Trophoblast cell (in vitro differentiated cells and primary cell): ENCODE data around the gene CHCHD10.

Source experiments
- DNase-seq, 2 donors: peaks; one replicate each; pipeline ENCODE4 v3.0.0-alpha.2; 2016
- H2AFZ ChIP-seq: 2 replicates; pipeline ENCODE4 v1.6.1; 2013; ENCODE audit warnings: low read length, moderate library complexity, mild to moderate bottlenecking; ENCODE audit not compliant: insufficient read depth, poor library complexity
- H2AK5ac ChIP-seq: 2 replicates; pipeline ENCODE4 v1.6.1; 2013; ENCODE audit warnings: mild to moderate bottlenecking, low read length
- H2BK120ac ChIP-seq: 2 replicates; pipeline ENCODE4 v1.6.1; 2013; ENCODE audit warnings: low read length, mild to moderate bottlenecking, moderate library complexity; ENCODE audit not compliant: insufficient read depth, poor library complexity
- H2BK12ac ChIP-seq: 2 replicates; pipeline ENCODE4 v1.6.1; 2013; ENCODE audit warnings: mild to moderate bottlenecking, low read length, moderate library complexity
- H2BK5ac ChIP-seq: 2 replicates; pipeline ENCODE4 v1.6.1; 2013; ENCODE audit warnings: low read length, low read depth, moderate library complexity, mild to moderate bottlenecking; ENCODE audit not compliant: poor library complexity
- H3K14ac ChIP-seq: 2 replicates; pipeline ENCODE4 v1.6.1; 2013; ENCODE audit warnings: mild to moderate bottlenecking, low read length
- H3K18ac ChIP-seq: 2 replicates; pipeline ENCODE4 v1.6.1; 2013; ENCODE audit warnings: mild to moderate bottlenecking, low read length
- H3K23ac ChIP-seq: 2 replicates; pipeline ENCODE4 v1.6.1; 2013; ENCODE audit warnings: low read length
- H3K27ac ChIP-seq: 2 replicates; pipeline ENCODE4 v1.5.1; 2013; ENCODE audit warnings: low read depth, mild to moderate bottlenecking, inconsistent platforms, low read length, moderate library complexity
- H3K27me3 ChIP-seq: 2 replicates; pipeline ENCODE4 v1.6.1; 2013; ENCODE audit warnings: inconsistent platforms, mild to moderate bottlenecking, low read length, moderate library complexity; ENCODE audit not compliant: insufficient read depth
- H3K36me3 ChIP-seq, 2 experiments: 1 replicate in 1 of 2; 2 replicates in 1 of 2; pipeline ENCODE4 v1.6.1; 2013; ENCODE audit warnings: low read length in 2 of 2, mild to moderate bottlenecking in 2 of 2, moderate library complexity in 1 of 2; ENCODE audit not compliant: insufficient read depth in 2 of 2, control insufficient read depth in 1 of 2
- H3K4ac ChIP-seq: 2 replicates; pipeline ENCODE4 v1.6.1; 2013; ENCODE audit warnings: low read depth, mild to moderate bottlenecking, low read length, moderate library complexity
- H3K4me1 ChIP-seq, 2 experiments: 1 replicate in 1 of 2; 2 replicates in 1 of 2; pipeline ENCODE4 v1.6.1; 2013; ENCODE audit warnings: low read length in 2 of 2, mild to moderate bottlenecking in 2 of 2, moderate library complexity in 1 of 2; ENCODE audit not compliant: insufficient read depth in 2 of 2, control insufficient read depth in 1 of 2
- H3K4me2 ChIP-seq: 2 replicates; pipeline ENCODE4 v1.6.1; 2013; ENCODE audit warnings: inconsistent platforms, mild to moderate bottlenecking, low read length, moderate library complexity
- H3K4me3 ChIP-seq: 2 replicates; pipeline ENCODE4 v1.5.1; 2013; ENCODE audit warnings: mild to moderate bottlenecking, low read depth, low read length, inconsistent platforms
- H3K79me1 ChIP-seq: one replicate; pipeline ENCODE4 v1.6.1; 2013; ENCODE audit warnings: low read length
- H3K79me2 ChIP-seq: 2 replicates; pipeline ENCODE4 v1.6.1; 2013; ENCODE audit warnings: low read length, mild to moderate bottlenecking; ENCODE audit not compliant: control insufficient read depth, insufficient read depth, poor library complexity
- H3K9ac ChIP-seq: 2 replicates; pipeline ENCODE4 v1.6.1; 2013; ENCODE audit warnings: mild to moderate bottlenecking, low read length
- H3K9me3 ChIP-seq: 2 replicates; pipeline ENCODE4 v1.6.1; 2013; ENCODE audit warnings: low read depth, mild to moderate bottlenecking, control low read depth, inconsistent platforms, low read length; ENCODE audit not compliant: insufficient read depth
- H4K12ac ChIP-seq: 2 replicates; pipeline ENCODE4 v1.6.1; 2013; ENCODE audit warnings: low read depth, mild to moderate bottlenecking, low read length, moderate library complexity
- H4K8ac ChIP-seq: 2 replicates; pipeline ENCODE4 v1.6.1; 2013; ENCODE audit warnings: low read depth, mild to moderate bottlenecking, low read length, moderate library complexity
- H4K91ac ChIP-seq: one replicate; pipeline ENCODE4 v1.6.1; 2013; ENCODE audit warnings: low read depth, mild to moderate bottlenecking, low read length, moderate library complexity
- WGBS: extraction: QIAGEN DNeasy Blood & Tissue Kit; methylation state at CpG from one replicate; pipeline ENCODE4 v1.1.7; 2013; ENCODE audit warnings: missing lambda C conversion rate; ENCODE audit not compliant: insufficient read length, insufficient coverage; ENCODE audit errors: extremely low coverage; 5-methylcytosine and 5-hydroxymethylcytosine counted together

CHCHD10 gene

DNA sequence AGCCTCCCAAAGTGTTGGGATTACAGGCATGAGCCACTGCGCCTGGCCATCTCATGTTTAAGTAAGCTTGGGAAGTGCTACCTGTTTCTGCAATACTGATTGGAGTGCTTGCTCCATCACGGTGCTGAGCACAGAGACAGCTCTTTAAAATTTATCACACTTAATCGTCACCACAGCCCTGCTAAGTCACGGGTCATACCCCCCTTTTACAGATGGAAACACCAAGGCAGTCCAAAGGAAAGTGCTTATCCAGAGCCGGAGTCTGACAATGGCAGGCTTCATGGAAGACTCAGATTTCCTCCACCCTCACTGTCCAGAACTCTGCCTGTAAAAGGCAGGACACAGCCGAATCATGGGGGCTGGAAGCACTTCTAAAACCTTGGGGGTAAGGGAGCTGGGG lies 7.7 kb downstream of the CHCHD10 start:
- no peak overlapping the region for H3K14ac ChIP-seq
- H3K4me3 ChIP-seq: no peak overlapping the region
- no peaks in the 10 kb centered on the region for H3K79me2 ChIP-seq
- H4K91ac ChIP-seq: no peak overlapping the region
- H3K79me1 ChIP-seq: no peaks in the 10 kb centered on the region
- no peak overlapping the region for H2AK5ac ChIP-seq
- no peak overlapping the region for H3K4me2 ChIP-seq
- no peaks in the 10 kb centered on the region for H3K36me3 ChIP-seq
- H3K27me3 ChIP-seq: no peaks in the 10 kb centered on the region
- H3K27ac ChIP-seq: no peak overlapping the region
- H3K18ac ChIP-seq: no peak overlapping the region
- H3K9me3 ChIP-seq: peaks cover 1% of the 10 kb centered on the region
- H2BK120ac ChIP-seq: no peak overlapping the region
- WGBS: no CpG with 5 or more reads among the region's 6 CpGs
- H2BK12ac ChIP-seq: no peak overlapping the region
- DNase-seq: no peak
- no peak overlapping the region for H3K4ac ChIP-seq
- no peak overlapping the region for H2AFZ ChIP-seq
- H4K12ac ChIP-seq: no peak overlapping the region
- no peak overlapping the region for H2BK5ac ChIP-seq
- no peak overlapping the region for H3K23ac ChIP-seq
- H3K4me1 ChIP-seq: peaks cover 6% of the 10 kb centered on the region in 2 experiments
- no peak overlapping the region for H4K8ac ChIP-seq
- no peak overlapping the region for H3K9ac ChIP-seq

DNA sequence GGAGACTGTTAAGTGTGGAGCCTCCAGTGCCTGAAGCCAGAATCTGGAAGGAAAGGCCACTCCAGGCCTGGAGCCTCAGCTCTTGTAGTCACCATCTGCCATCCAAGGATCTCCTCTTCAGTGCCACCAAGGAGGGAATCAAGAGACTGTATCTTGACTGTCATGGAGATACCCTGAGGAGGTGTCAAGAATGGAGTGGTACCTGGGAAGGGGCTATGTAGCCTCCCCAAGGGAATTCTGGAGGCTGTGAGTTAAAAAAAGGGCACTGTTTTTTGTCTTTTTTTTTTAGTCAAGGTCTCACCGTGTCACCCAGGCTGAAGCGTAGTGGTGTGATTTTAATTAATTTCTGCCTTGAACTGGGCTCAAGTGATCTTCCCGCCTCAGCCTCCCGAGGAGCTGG lies 8.2 kb downstream of the CHCHD10 start:
- Histone ChIP-seq H3K9me3 (peaks cover 1% of the 10 kb centered on the region), H2AK5ac (no peak overlapping the region), H3K79me1 (no peaks in the 10 kb centered on the region), H2BK120ac (no peak overlapping the region), H4K12ac (no peak overlapping the region), H3K14ac (no peak overlapping the region), H3K4ac (no peak overlapping the region), H3K79me2 (no peaks in the 10 kb centered on the region), H3K27me3 (no peaks in the 10 kb centered on the region), H3K23ac (no peak overlapping the region), H3K36me3 (no peaks in the 10 kb centered on the region), H4K91ac (no peak overlapping the region), H3K9ac (no peak overlapping the region), H2BK12ac (no peak overlapping the region), H2AFZ (no peak overlapping the region), H2BK5ac (no peak overlapping the region), H3K18ac (no peak overlapping the region), H3K4me3 (no peak overlapping the region), H3K4me1 (peaks cover 6% of the 10 kb centered on the region in 2 experiments), H3K27ac (no peak overlapping the region), H4K8ac (no peak overlapping the region), H3K4me2 (no peak overlapping the region)
- DNase-seq: no peak
- WGBS: no CpG with 5 or more reads among the region's 4 CpGs

DNA sequence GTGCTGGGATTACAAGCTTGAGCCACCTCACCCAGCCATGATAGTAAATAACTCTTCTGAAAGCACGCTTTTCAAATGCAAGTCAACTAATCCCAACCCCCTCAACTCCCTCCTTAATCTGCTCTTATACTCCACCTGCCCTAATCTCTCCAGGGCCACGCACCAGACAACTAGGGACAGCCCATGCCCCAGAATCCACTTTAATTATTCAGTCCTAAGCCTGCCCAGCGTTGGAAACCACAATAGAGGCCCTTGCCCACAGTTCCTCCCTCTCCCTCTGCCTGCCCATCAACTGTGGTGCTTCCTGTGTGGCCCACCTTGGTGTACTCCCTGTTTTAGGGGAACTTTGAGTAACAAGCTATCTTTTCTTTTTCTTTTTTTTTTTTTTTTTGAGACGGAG lies 10.9 kb downstream of the CHCHD10 start:
- H4K12ac ChIP-seq: no peak overlapping the region
- no peaks in the 10 kb centered on the region for H3K36me3 ChIP-seq
- H4K91ac ChIP-seq: no peak overlapping the region
- no peak overlapping the region for H3K4me3 ChIP-seq
- no peak overlapping the region for H3K23ac ChIP-seq
- H3K79me2 ChIP-seq: no peaks in the 10 kb centered on the region
- no peak overlapping the region for H2BK5ac ChIP-seq
- no peak overlapping the region for H2AK5ac ChIP-seq
- no peak overlapping the region for H2BK12ac ChIP-seq
- no peak overlapping the region for H3K9ac ChIP-seq
- no peaks in the 10 kb centered on the region for H3K79me1 ChIP-seq
- no peak for DNase-seq
- no CpG with 5 or more reads among the region's 4 CpGs for WGBS
- no peak overlapping the region for H3K14ac ChIP-seq
- no peak overlapping the region for H2BK120ac ChIP-seq
- H3K4ac ChIP-seq: no peak overlapping the region
- H2AFZ ChIP-seq: no peak overlapping the region
- H3K27ac ChIP-seq: no peak overlapping the region
- H3K18ac ChIP-seq: no peak overlapping the region
- H3K9me3 ChIP-seq: peaks cover 3% of the 10 kb centered on the region
- H4K8ac ChIP-seq: no peak overlapping the region
- no peaks in the 10 kb centered on the region for H3K4me1 ChIP-seq
- H3K27me3 ChIP-seq: no peaks in the 10 kb centered on the region
- H3K4me2 ChIP-seq: no peak overlapping the region

DNA sequence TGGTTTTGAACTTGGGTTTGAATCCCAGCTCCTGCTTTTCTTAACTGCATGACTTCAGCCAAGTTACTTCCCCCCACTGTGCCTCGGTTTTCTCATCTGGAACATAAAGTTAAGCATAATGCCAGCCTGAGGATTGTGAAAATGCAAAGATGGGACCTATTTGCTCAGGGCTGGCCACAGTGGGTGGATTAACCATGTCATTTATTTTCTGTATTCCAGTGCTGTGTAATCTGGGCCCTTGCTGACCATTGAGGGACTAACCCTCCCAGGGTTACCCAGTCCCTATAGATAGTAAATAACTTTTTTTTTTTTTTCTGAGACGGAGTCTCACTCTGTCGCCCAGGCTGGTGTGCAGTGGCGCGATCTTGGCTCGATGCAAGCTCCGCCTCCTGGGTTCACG lies 12.1 kb downstream of the CHCHD10 start:
- Histone ChIP-seq H2BK5ac (no peak overlapping the region), H3K27me3 (no peaks in the 10 kb centered on the region), H3K23ac (no peak overlapping the region), H3K27ac (no peak overlapping the region), H3K36me3 (no peaks in the 10 kb centered on the region), H3K4ac (no peak overlapping the region), H3K9me3 (peaks cover 3% of the 10 kb centered on the region), H3K18ac (no peak overlapping the region), H4K12ac (no peak overlapping the region), H4K8ac (no peak overlapping the region), H3K79me1 (peaks cover 7% of the 10 kb centered on the region), H3K9ac (no peak overlapping the region), H2BK12ac (no peak overlapping the region), H2AFZ (no peak overlapping the region), H2BK120ac (no peak overlapping the region), H3K4me1 (peaks cover 0 to 6% of the 10 kb centered on the region in 2 experiments), H3K14ac (no peak overlapping the region), H3K79me2 (peaks cover 5% of the 10 kb centered on the region), H3K4me2 (no peak overlapping the region), H3K4me3 (no peak overlapping the region), H2AK5ac (no peak overlapping the region), H4K91ac (no peak overlapping the region)
- WGBS: no CpG with 5 or more reads among the region's 8 CpGs
- DNase-seq: no peak
